NCI-H128 (cell line): ENCODE measurements around the gene APBA1.
"Not testable (repeated sequence)": the region's sequence is repeated elsewhere in the genome, so short reads cannot be mapped to it uniquely, and the experiment has no call there.

Experiments used
- DNase-seq: peaks from one replicate; lab custom pipeline; 2025; ENCODE audit not compliant: unreplicated experiment; lab: John Stamatoyannopoulos, UW

Gene APBA1

DNA sequence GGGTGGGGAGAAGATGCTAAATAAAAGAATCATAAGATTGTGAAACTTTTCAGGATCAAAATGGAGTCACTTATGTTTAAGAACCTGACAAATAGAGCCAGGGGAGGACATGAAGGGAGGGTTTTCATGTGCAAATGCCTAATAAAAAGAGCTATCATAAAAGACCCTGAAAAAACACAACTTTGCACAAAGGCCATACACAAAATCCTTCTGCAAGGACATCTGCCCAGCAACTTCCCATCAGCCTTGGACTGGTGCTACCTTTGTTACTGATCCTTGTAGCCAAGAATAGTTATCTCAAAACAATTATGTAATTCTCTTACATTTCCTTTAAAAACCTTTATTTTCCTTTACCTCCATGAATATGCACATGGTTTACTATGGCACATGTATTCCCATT lies 63.0 kb downstream of the APBA1 start:
- DNase-seq = no peak

DNA sequence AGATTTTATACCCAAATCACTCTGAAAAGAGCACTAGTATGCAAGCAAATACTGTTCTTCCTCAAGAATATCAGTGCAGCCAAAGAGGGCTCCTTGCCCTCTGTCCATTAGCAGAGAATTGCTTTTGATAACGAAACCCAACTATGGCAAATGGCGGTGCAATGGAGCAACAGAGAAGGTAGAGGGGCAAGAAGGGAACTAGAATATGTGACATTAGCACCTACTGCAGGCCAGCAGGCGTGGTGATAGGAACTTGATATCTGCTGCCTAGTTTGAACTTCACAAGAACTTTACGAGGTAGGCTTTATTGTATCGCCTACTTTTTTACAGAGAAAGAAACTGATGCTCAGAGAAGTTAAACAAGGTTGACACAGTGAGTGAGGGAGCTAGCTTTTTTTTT lies 66.1 kb downstream of the APBA1 start:
- DNase-seq = no peak

DNA sequence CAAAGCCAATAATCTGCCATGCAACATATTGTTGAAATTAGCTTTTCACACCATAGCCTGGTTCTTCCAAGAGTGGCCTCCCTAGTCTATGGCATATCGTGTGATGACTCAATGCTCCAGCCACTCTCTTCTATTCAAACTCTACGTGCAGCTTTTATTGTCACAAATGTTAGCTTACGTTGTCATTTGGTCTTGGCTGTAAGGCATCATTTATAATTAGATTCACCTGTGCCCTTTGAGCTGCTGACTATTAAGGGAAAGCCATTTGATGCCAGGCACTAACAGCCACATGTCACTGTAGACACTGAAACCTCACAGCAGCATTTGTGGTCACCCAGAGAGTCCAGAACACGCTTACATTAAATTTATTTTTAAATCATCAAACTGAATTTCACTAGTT lies 66.8 kb downstream of the APBA1 start:
- DNase-seq = no peak

DNA sequence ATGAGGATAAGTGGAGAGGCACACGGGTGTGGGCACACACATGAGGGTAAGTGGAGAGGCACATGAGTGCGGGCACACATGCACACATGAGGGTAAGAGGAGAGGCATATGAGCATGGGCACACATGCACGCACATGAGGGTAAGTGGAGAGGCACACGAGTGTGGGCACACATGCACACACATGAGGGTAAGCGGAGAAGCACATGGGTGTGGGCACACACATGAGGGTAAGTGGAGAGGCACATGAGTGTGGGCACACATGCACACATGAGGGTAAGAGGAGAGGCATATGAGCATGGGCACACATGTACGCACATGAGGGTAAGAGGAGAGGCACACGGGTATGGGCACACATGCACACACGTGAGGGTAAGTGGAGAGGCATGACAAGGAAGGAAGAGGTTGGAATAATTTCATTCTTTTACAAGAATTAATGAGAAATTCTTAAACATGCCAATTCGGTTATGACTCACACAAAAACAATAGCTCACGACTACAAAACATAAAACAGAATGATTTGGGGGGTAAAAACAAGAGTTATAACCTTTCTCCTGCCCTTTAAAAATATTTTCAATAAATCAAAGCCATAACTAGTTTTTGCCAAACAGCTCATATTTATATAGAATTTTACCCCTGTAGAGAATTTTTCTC lies 67.5 kb downstream of the APBA1 start:
- DNase-seq = no peak

DNA sequence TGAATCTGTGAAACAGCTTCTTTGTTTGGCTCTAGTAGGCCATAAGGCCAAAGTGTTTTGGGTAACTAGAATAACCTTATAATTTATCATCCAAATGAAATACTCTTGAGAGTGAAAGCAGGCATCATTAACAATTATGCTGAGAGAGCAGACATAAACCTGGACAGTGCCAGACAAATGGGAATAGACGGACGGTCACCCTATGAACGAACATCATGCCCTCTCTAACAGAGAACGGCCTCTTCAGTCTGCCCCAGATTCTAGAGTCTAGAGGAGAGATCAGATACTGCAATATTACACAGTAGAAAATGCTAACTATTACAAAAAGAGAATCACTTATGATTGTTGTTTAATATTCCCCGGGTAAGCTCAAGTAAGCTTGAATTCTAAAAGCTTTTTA lies 68.5 kb downstream of the APBA1 start:
- no peak for DNase-seq

DNA sequence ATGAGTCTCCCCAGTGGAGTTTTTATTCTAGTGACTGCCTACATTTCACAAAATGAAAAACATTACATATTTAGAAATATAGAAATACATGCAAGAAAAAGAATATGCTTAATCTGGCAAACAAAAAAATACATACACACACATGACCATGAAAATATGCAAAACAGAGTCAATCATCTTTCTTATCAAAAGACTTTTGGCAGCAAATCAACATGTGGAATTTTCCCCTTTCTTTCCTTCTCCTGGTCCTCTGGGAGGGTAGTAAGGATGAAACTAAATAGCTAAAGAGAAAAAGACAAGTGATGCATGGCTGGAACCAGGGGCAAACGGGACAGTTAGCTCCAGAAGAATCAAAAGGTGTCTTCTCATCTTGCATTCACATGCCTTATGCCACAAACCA lies 69.4 kb downstream of the APBA1 start:
- no peak for DNase-seq

DNA sequence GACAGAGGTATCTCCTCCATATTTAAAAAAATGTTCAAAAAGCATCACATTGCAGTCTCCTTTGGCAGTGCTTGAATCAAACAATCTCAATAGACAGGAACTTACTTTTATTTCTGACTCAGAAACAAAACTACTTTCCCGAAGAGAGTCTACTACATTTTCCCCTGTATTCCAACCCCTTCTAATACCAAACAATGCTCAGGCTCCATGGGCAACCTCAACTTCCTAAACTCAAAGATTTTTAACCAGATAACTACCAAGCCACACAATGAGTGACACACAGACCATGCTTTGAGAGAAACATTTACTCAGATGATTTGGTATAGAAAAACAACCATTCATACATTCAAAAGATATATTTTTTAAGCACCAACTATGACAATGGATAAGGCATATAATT lies 70.5 kb downstream of the APBA1 start:
- DNase-seq = no peak

DNA sequence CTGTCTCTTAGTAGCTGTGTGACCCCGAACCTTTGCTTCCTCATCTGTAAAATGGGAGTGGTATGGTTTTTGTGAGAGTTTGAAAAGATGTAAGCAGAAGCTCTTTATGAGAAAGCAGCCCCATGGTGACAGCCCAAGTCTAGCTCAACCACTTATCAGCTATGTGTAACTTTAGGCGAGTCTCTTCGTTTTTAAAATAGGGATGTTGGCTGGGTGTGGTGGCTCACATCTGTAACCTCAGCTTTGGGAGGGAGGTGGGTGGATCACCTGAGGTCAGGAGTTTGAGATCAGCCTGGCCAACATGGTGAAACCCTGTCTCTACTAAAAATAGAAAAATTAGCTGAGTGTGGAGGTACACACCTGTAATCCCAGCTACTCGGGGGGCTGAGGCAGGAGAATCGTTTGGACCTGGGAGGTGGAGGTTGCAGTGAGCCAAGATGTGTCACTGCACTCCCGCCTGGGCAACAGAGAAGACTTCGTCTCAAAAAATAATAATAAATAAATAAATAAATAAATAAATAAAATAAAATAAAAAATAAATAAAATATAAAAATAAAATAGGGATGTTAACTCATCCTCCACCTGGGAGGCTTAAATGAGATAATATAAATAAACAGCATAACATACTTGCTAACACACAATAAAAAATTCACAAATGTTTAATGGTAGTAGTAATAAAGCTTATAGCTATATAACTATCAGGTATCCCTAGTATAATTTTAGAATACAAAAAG lies 71.7 kb downstream of the APBA1 start:
- DNase-seq = no peak

DNA sequence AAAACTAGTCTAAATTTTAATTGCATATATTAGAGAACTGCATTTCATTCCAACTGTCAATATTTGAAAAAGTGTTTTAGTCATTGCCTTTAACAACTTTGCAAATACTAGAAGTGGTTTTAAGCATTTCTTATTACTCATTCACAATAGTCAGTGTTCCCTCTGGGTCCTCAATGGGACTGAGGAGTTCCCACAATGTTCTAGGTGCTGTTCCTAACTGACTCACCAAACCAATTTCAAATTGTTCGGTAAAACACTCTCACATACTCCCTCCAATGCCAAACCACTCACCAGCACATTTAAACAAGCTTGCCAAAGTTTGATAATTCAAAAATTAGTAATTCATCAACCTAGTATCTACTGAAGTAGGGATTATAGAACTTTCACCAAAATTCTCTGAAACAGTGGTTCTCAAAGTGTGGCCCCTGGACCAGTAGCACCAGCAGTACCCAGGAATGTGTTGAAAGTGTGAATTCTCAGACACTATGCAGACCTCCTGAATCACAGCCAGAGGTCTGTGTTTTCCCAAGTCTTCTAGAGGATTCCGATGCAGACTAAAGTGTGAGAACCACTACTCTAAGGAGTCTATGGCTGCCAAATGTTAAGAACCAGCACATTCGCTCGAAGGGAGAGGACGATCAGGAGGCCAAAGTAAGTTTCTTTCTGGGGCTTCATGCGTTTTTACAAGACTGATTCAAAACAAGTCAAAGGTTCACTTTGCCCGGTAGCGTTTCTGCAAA lies 72.8 kb downstream of the APBA1 start:
- DNase-seq = no peak

DNA sequence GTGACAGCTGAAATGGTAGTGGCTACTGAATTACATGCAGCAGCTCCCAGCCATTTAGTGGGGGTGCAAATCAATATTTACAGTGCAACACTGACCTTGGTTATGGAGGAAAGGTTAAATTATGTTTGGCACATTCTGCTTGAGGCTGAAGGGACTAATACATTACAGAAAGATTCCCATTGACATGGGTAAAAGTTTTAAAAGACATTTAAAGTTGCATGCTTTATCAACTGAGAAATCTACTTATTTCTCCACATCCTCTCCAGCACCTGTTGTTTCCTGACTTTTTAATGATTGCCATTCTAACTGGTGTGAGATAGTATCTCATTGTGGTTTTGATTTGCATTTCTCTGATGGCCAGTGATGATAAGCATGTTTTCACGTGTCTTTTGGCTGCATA lies 75.3 kb downstream of the APBA1 start:
- DNase-seq = not testable (repeated sequence)

DNA sequence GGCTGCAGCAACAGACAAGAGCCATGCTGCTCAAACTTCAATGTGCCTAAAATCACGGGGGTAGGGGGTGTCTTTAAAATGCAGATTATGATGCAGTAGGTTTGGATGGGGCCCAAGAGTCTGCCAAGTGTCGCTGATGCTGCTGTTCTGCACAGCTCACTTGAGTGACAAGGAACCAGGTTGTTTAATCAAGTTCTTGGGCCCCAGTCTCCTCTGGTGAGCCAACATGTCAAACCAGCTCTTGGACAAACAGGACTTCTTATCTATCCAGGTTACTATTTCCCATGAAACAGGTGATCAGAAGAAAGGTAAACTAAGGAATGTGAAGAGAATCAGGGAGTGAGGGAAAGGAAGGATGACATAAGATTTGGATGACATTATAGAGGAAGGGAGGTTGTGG lies 78.0 kb downstream of the APBA1 start:
- no peak for DNase-seq

DNA sequence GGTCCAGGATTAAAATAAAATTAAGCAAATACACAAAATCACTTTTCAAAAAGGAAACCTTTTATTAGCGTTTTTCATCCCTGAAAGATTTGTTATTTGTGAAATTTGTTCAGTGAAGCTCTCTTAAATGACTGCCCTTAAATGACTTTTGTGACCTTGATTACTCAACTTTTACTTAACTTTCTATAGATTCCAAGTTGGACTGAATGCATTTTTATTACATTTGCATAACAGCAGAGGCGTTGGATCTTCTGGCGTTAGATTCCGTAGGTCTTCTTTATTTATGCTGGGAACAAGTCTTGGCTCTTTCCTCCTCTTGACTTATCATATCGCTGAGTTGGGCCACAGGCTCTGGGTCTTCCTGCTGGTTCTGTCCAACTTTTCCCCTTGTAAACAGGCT lies 78.4 kb downstream of the APBA1 start:
- DNase-seq = no peak

DNA sequence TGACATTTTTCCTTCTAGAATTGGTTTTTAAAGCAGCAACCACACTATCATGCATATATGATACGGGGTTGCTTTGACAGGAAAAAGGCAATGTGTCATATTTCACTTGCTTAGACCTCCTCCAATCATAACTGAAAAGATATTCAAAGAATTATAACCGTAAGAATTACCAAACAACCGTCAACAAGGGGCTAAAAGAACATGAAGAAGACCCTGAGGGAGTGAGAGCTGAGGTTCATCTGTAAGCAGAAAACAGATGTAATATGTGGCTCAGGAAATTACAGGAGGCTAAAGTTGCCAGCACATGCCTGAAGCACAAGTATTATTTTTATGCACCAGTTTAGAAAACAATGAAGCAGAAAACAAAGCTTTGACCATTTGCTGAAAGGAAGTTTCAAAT lies 78.9 kb downstream of the APBA1 start:
- no peak for DNase-seq

DNA sequence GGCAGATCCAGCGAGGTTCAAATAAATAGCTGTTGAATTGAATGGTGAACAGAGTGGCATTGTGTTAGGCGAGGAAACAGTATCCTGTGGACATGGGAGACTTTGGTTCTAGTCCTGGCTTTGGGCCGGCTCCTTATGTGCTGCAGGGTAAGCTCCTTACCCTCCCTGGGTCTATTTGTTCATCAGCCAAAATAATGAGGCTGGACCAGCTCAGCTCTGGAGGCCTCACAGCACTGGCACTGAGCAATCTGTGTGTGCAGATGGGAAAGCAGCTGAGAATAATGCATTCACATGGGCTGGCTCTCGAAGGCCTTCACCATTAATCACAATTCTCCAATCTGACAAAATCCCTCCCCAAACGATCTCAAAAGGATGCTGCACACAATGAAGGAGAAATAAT lies 81.9 kb downstream of the APBA1 start:
- DNase-seq = no peak

DNA sequence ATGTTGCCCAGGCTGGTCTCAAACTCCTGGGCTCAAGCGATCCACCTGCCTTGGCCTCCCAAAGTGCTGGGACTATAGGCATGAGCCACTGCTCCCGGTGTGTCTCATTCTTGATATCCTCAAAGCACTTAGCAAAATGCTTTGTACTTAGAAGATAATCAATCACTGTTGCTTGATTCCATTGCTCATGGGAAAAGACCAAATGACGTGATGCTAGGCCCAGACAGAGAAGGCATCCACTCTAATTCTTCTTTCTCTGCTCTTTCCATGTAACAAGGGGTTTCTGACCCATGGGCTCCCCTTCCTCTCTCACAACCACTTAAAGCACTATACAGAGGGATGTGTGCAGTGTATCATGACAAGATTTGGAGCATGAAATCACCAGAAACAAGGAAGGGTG lies 83.0 kb downstream of the APBA1 start:
- no peak for DNase-seq

DNA sequence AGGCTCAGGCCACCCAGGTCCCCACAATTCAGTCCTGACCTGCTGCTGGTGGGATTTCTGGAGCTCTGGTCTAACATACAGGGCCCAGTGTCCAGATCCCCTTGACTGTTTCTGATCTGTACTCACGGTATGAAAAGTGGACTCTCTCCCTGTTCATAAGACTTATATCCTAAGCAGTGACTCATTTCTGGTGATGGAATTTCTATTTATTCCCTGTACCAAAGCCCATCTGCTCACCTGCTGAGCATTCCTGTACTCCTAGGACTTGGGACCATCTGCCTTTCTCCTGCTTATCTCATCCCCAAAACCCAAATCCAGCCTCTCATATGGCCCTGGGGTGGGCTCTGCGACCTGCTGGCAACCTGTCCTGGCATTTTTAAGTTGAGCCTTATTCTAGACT lies 86.6 kb downstream of the APBA1 start:
- DNase-seq = no peak

DNA sequence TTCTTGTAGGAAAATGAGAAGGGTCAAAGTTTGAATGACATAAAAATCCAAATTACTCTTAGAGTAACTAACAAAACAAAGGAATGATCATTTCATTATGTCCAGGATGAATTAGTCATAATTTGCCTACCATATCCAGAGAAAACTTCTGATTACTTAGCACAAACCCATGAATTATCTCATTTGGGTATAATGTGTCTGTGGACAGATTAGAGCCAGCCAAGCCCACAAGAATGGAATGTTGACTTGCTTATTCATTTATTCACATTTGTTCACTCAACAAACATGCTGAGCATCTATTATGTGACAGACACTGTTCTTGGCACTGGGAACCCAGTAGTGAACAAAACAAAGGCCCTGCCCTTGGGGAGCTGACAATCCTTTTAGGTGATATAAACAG lies 87.4 kb downstream of the APBA1 start:
- no peak for DNase-seq

DNA sequence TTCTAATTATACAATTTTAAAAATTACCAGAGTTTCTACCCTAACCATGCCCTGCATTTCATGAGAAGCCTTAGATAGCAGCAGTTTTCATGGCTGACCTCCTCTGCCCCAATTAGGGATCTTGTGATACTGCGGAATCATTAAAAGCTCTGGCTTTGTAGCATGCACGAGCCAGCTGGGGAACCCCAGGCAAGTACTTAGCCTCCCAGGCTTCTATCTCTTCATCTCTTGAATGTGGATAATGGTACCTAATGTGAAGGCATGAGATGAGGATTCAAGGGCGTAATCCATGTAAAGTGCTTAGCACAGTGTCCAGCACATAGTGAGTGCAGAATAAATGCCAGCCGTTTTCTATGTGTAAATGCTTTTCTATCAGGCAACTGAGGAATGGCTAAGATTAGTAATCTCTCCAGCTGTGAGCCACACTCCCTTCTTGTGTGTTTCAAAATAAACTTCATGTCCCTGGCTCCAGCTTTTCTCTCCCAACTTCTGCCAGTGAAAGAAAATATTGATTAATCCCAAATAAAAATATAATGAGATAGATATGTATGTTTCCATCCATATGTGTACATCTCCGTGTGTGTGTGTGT lies 88.4 kb downstream of the APBA1 start:
- DNase-seq = no peak

DNA sequence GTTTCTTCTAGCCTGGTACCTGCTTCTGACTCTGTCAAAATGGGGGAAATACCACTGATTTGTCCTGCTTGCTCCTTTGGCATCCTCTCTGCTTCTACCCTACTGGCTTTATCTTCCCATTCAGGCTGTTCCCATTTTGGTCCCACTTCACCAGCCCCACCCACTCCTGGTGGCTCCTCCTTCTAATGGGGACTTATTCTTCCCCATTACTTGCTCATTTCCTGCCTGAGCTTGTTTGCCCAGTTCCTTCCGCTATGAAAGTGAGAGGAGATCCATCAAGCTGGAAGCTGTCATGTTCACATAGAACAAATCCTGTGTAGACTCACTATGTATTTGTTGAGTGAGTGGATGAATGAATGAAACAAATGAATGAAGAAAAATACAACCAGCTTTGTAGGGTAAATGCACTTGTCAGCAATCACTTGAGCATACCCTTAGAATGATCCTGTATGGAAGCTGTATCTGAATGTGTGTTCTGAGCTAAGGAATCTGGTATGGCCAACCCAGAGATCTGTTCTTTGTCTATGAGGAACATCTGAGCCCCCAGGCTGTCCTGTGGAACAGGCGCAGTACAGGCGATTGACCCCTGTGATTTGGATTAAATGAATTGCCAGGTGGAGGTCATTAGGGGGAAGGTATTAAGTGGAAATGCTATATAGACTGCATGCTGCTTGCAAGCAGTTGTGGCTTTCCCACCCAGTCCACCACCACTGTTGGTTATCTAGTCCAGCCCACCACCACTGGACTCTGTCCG lies 89.5 kb downstream of the APBA1 start:
- no peak for DNase-seq

DNA sequence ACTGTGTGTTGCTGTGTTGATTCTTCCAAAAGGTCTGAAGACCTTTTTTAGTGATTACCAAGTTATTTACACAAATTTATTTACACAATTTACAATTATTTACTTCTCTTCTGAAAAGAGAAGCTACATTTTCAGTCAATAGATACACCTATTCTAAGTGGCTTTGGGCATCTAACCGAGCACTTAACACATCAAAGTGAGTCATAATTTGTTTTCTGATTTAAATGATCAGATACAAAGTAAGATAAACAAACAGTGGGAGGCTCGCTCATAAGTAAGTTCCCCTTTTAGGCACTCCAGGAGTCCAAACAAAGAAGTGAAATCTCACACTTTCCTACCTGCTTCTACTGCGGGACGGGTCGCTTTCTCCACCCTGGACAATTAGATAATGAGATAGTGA lies 90.2 kb downstream of the APBA1 start:
- no peak for DNase-seq

DNA sequence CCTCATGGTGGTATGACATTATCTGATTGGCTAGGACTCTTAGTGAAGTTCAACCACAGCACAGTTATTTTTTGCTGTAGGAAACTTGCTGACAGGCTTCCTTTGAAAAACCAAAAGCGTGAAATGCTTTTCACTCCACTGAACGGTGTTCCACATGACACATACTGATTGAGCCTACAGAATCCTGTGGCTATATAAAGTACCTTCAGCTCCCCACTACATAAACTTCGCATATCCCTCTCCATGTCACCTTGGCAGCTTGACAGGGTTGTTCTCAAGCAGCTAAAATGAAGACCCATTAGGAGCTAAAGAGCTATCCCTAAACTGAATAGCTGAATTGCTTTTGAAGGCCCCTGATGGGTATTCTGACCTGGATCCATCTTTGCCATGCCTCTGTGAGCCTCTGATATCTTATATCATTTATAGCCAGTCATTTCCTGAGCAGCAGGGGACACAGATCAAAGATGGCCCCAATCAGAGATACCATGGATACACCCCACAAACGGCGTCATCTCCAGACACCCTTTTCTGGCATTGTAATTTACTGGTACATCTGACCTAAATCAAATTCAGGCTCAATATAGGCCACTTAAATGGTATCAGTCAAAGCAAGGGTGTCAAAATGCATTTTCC lies 91.5 kb downstream of the APBA1 start:
- no peak for DNase-seq
